GM19468 (cell line): ENCODE measurements around the gene GPR15.
A peak's percentile ranks its signal among the peaks of the same experiment; 100 is the strongest.

Source experiments
- ATAC-seq: cut with Tn5 transposase; IDR thresholded peaks from one replicate; pipeline ENCODE4 v1.9.1; 2021; ENCODE audit warnings: mild to moderate bottlenecking, moderate library complexity, moderate number of reproducible peaks; ENCODE audit not compliant: unreplicated experiment; ENCODE audit errors: extremely low read depth

The GPR15 gene

GRCh38 chr3:98531622-98532274 is at the start of gene GPR15:
Gene GPR15 (plus strand): TSS chr3:98531978. CDS start chr3:98532034, 56 bp downstream.
- ATAC-seq, result no peak

GRCh38 chr3:98482717-98483482 is 48.9 kb upstream of the GPR15 start:
- ATAC-seq, result no peak

GRCh38 chr3:98483626-98484025 is 48.2 kb upstream of the GPR15 start:
- ATAC-seq, result no peak

GRCh38 chr3:98497381-98497780 is 34.4 kb upstream of the GPR15 start, which contains the start of gene OR5K2:
Gene OR5K2 (plus strand): TSS chr3:98497681. CDS start chr3:98497681, 0 bp downstream.
- no peak for ATAC-seq

GRCh38 chr3:98500019-98500418 is 31.8 kb upstream of the GPR15 start:
- no peak for ATAC-seq

DNA sequence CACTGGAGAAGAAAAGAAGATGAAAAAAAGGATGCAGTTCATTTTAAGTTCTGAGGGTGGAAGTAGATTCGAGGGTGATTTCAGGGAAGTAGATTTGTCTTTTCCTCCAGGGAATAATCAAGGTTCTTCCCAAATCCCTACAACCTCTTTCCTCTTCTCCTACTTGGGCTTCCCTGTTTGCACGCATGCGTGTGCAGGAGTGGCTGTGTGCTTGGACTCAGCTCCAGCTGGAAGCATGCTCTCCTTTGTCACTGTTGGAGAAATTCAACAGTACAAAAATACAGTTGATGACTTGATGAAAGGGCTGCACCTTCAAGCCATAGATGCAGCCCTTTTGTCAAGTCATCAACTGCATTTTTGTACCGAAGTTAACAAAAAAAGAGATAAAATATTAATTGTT is 30.5 kb upstream of the GPR15 start:
- ATAC-seq, result no peak

DNA sequence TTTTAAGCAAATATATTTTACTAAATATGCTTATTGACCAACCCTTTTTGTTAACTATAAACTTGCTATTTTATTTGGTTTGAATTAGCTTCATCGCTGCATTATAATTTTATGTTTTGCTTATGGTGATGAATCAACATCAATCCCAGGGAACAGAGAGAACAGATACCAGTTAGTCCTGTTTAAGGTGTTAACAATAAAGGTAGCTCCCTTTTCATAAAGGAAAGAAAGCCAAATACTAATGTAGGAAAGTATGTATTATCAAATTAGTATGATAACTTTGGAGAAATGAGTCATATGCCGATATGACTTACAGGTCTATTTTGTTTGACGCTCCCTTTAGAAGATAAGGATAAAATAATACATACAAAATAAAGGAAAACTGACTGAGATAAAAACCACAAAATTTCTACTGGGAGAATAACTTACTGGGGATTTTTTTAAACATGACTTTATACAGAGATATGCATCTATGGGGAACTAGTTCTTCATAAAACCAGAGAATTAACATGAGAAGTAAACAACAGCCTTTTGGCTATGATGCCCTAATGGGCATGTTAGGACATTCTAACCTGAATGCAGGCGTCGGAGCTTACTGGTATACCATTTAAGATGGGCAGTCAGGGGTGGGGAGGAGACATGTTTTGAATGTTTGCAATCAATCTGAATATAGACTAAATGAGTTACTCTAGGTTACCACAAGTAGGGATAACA is 29.8 kb upstream of the GPR15 start:
- no peak for ATAC-seq

DNA sequence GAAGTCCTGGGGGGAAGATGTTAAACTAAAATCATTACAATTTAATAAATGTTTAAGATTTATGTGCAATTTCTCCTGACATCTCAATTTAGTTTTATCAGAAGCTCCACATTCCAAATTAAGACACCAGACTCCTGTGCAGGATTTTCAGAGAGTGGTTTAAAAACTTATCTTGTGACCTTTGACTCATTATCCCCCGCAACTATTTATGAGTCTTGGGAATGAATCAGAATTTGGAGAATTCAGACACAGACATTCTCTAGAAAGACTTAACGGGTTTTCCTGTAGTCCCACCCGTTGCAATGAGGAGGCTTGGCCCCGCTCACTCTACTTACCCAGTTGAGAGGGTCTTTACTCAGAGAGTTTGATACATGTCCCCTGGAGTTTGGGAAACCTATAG is 27.2 kb upstream of the GPR15 start:
- no peak for ATAC-seq

- no peak for ATAC-seq
These were observed 23.2 kb upstream of the GPR15 start for GRCh38 chr3:98508582-98508981.

GRCh38 chr3:98512576-98512975 is 19.2 kb upstream of the GPR15 start:
- no peak for ATAC-seq

GRCh38 chr3:98513091-98513511 is 18.7 kb upstream of the GPR15 start:
- ATAC-seq, result no peak

DNA sequence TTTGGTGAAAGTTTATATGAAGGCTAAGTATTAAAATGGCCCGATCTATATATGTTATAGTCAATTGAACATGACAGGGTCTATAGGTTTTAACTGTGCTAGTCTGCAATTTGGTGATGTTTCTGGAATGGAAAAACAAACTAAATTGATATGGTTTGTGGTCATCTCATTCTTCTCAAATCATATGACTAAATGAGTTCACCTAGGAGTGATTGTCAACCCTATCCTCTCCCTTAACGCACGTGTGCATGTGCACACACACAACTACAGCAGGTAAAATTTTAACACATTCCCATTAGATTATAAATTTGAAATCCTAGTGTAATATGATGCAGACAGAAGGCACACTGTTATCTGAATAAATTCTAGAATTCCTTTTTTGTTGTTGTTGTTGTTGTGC is 18.0 kb upstream of the GPR15 start:
- ATAC-seq, result no peak

GRCh38 chr3:98514948-98515347 is 16.8 kb upstream of the GPR15 start:
- ATAC-seq, result no peak

GRCh38 chr3:98518816-98519215 is 13.0 kb upstream of the GPR15 start:
- no peak for ATAC-seq

DNA sequence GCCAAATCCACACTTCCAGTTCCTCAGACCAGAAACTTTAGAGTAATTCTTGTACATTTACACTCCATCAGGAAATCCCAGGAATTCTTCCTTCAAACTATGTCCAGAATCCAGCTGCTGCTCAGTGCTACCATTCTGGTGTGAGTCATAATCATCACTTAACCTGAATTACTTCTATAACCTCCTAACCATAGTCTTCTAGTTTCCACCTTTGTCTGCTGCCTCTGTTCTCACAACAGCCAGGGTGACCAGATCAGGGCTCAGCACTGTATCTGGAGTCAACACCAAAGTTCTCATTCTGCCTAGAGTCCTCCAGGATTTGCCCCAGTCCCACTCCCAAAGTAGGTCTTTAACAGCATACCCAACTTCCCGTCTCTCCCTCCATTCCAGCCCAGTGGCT is 12.4 kb upstream of the GPR15 start:
- ATAC-seq, result no peak

DNA sequence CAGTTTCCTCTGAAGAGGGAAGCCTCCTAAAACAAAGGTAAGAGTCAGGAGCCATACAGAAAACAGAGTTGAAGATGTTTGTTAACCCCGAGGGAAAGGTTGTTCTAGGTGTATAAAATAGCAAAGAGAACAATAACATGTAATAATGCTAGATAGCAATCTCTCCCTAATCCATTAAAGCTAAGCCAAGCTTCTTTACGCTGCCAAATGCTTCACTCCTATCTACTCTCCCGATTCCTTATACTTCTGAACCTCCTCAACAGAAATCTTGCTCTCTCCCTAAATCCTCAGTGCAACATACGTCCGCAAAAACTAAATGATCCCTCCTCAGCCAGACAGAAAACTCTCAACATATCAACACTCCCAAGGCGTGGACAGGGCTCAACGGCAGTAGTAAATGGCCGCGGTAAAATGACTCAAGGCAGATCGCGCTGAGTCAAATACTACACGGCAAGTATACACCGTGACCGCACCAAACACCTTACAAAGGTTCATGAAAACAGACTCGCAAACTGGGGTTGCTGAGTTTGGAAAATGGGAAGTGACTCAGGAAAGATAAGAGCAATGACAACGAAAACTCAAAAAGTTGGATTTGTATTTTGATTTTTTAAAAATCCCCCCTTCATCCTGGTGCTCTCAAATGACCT is 9.8 kb upstream of the GPR15 start:
- ATAC-seq, result peak; percentile 17

DNA sequence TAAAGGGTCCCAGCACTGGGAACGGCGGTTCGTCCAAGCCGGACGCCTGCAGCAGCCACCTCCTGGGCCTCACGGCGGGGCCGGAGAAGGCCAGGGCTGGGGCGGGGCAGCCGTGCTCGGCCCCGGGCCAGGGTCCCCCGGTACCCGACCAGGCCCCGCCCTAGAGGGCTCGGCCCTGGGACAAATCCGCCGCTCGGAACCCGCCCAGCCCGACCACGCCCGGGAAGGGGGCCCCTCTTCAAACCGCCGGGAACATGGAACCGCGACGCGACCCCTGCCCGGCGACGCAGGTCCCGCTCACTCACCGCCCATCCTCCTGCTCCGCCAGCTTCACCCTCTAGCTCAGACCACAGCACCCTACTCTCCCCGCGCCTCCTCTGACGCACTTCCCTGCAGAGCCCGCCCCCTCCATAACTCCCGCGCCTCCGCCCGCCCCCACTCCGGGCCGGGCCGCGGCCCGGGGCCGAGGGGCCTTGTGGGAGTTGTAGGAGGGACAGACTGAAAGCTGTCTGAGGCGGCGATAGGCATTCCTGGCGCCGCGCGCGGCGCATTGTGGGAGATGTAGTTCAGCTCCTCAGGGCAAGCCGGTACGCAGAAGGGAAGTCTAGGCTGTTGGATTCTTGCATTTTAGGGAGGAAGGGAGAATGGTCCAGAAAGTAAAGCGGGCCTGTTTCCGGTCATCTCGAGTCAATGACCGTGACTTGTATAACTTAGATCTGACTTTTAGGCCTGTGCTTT is 9.1 kb upstream of the GPR15 start, which contains the start of gene CLDND1:
Gene CLDND1 (minus strand): TSS at position 359 of the 738 bp plus-strand sequence. CDS start 1,478 bp downstream, outside the sequence.
- peak; percentile 81 for ATAC-seq

GRCh38 chr3:98525494-98525893 is 6.3 kb upstream of the GPR15 start:
- ATAC-seq, result no peak

- no peak for ATAC-seq
These were observed 3.1 kb upstream of the GPR15 start for GRCh38 chr3:98528474-98529346.
